ENCODE data around the gene ACSL1. TPM values are rescaled to one million over a fixed set of nuclear protein-coding genes. Genes with fewer than 3 reads are reported as not detected.

ACSL1 gene
- total RNA-seq, 4 donors from 2014 or later, result 43.5 to 136 (median 52.0) TPM

DNA sequence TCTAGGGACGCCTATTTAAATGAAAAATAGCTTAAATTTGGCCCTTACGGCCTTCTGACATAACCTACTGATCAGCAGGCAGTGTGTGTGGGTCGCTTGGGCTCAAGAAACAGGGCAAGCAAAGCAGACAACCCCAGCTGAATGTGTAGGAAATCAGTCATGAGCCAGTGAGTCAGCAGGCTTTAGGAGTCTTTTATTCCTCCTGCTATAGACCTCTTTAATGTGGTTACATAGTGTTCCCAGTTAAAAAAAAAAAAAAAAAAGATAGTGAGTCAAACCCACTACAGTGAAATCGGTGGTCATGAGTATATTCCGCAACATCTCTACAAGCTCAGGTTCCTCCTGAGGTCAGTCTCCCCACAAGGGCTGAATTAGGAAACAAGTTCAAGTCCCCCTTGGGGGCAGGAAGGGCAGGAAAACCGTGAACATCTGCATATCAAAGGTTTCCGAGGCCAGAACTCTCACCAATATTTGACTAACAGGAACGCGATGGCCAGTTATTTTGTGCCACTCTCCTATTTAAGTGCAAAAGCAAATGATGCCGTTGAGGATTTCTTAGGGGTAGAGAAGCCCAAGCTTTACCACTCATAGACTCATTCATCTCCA is 32.7 kb downstream of the ACSL1 start:
- no peak for TF ChIP-seq POLR2AphosphoS5 (IDR thresholded peaks at IDR 0.05)
- no peak for TF ChIP-seq POLR2A (IDR thresholded peaks at IDR 0.05; ENCODE audit: low read depth)
- TF ChIP-seq EP300 (IDR thresholded peaks at IDR 0.05), result no peak
- TF ChIP-seq, protein P1, sequence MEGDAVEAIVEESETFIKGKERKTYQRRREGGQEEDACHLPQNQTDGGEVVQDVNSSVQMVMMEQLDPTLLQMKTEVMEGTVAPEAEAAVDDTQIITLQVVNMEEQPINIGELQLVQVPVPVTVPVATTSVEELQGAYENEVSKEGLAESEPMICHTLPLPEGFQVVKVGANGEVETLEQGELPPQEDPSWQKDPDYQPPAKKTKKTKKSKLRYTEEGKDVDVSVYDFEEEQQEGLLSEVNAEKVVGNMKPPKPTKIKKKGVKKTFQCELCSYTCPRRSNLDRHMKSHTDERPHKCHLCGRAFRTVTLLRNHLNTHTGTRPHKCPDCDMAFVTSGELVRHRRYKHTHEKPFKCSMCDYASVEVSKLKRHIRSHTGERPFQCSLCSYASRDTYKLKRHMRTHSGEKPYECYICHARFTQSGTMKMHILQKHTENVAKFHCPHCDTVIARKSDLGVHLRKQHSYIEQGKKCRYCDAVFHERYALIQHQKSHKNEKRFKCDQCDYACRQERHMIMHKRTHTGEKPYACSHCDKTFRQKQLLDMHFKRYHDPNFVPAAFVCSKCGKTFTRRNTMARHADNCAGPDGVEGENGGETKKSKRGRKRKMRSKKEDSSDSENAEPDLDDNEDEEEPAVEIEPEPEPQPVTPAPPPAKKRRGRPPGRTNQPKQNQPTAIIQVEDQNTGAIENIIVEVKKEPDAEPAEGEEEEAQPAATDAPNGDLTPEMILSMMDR (IDR thresholded peaks at IDR 0.05), result no peak
- H3K4me1 ChIP-seq, result peaks cover 20 to 39% (median 27%) of the 10 kb centered on the region in 4 donors
- DNase-seq (ENCODE audit: extremely low spot score), result no peak
- WGBS, result 82% methylated on average over 10 of the region's 10 CpGs
- no peak overlapping the region for H3K27ac ChIP-seq (replicated peaks in 1 of 4)
- H3K27me3 ChIP-seq, result no peaks in the 10 kb centered on the region
- no peak overlapping the region for H3K4me3 ChIP-seq
- no peaks in the 10 kb centered on the region for H3K9me3 ChIP-seq
- intact Hi-C loops (cut with DNase I), result no loop called here
- H3K36me3 ChIP-seq, result peaks cover 4 to 47% (median 16%) of the 10 kb centered on the region in 4 donors

DNA sequence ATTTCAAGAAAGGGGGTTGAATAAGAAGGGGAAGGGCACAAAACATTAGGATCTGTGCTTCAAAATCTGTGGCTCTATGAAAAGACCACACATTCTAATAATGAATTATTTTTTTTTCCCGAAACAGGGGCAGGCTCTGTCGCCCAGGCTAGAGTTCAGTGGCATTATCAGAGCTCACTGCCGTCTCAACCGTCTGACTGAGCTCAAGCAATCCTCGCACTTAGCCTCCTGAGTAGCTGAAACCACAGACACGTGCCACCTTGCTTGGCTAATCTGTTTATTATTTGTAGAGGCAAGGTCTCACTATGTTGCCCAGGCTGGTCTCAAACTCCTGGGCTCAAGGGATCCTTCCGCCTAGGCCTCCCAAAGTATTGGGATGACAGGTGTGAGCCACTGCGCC is 33.4 kb downstream of the ACSL1 start:
- Histone ChIP-seq H3K27me3 (no peaks in the 10 kb centered on the region), H3K4me1 (peaks cover 20 to 39% (median 27%) of the 10 kb centered on the region in 4 donors), H3K9me3 (no peaks in the 10 kb centered on the region), H3K4me3 (no peak overlapping the region), H3K36me3 (peaks cover 11 to 47% (median 18%) of the 10 kb centered on the region in 4 donors), H3K27ac (replicated peaks in 1 of 4) (no peak overlapping the region)
- DNase-seq (ENCODE audit: extremely low spot score), result no peak
- TF ChIP-seq EP300 (IDR thresholded peaks at IDR 0.05) (no peak), POLR2A (IDR thresholded peaks at IDR 0.05; ENCODE audit: low read depth) (no peak), POLR2AphosphoS5 (IDR thresholded peaks at IDR 0.05) (no peak)
- TF ChIP-seq, protein P1 (IDR thresholded peaks at IDR 0.05), result no peak
- 90% methylated on average over 8 of the region's 8 CpGs for WGBS
- intact Hi-C loops (cut with DNase I), result no loop called here

DNA sequence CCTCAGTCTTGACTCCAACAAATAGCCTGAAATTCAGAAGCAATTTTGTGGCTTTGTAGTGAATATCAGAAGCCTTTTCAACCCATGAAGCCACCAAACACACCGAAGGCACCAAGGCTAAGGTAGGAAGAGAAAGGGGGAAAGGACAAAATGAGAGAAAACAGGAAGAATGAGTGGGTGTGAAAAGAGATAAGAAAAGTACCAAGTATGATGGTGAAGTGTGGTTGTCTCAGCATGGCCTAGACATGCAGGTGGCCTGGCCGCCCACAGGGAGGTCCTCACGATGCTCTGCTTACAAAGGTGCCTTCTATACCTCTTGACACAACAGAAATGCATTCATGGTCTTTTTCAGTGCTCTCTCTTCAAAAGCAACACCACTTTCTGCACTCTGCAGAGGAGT is 34.9 kb downstream of the ACSL1 start:
- Histone ChIP-seq H3K9me3 (no peaks in the 10 kb centered on the region), H3K4me1 (peaks cover 20 to 37% (median 27%) of the 10 kb centered on the region in 4 donors), H3K27ac (replicated peaks in 1 of 4) (no peak overlapping the region), H3K27me3 (no peaks in the 10 kb centered on the region), H3K4me3 (no peak overlapping the region), H3K36me3 (peaks cover 16 to 47% (median 27%) of the 10 kb centered on the region in 4 donors)
- 88% methylated on average over 3 of the region's 3 CpGs for WGBS
- intact Hi-C loops (cut with DNase I), result no loop called here
- TF ChIP-seq, protein P1 (IDR thresholded peaks at IDR 0.05), result no peak
- no peak for TF ChIP-seq EP300 (IDR thresholded peaks at IDR 0.05)
- no peak for TF ChIP-seq POLR2AphosphoS5 (IDR thresholded peaks at IDR 0.05)
- no peak for TF ChIP-seq POLR2A (IDR thresholded peaks at IDR 0.05; ENCODE audit: low read depth)
- DNase-seq (ENCODE audit: extremely low spot score), result no peak

DNA sequence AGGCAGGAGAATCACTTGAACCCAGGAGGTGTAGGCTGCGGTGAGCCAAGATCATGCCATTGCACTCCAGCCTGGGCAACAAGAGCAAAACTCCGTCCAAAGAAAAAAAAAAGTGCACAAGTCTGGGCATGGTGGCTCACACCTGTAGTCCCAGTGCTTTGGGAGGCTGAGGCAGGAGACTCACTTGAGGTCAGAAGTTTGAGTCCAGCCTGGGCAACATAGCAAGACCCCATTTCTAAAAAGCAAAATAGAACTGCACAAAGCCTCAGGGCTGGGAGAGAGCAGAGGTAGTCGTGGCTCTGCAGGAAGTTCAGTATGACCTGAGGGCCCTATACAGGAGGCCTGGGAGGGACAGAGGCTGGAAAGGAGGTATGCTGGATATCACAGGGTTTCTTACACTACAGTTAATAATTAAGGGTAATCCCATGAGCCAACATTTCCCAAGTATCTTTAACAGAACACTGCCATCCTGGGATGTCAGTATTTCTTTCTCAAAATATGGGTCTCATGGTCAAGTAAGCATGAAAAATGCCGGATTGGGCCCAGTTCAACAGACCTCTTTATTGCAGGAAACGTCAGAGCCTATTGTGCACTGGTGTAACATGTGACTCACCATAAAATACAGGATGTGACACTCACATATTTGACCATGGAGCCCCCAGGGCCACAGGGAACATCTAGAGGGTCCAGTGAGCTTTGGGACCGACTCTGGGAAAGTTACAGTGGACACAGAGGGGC is 37.8 kb downstream of the ACSL1 start:
- intact Hi-C loops (cut with DNase I), result no loop called here
- H3K27me3 ChIP-seq, result no peaks in the 10 kb centered on the region
- no peak for DNase-seq (ENCODE audit: extremely low spot score)
- H3K9me3 ChIP-seq, result no peaks in the 10 kb centered on the region
- 84% methylated on average over 6 of the region's 6 CpGs for WGBS
- H3K4me1 ChIP-seq, result peaks cover 0 to 14% (median 4%) of the 10 kb centered on the region in 4 donors
- no peak overlapping the region for H3K27ac ChIP-seq (replicated peaks in 1 of 4)
- TF ChIP-seq EP300 (IDR thresholded peaks at IDR 0.05) (no peak), POLR2A (IDR thresholded peaks at IDR 0.05; ENCODE audit: low read depth) (no peak), POLR2AphosphoS5 (IDR thresholded peaks at IDR 0.05) (no peak)
- TF ChIP-seq, protein P1 (IDR thresholded peaks at IDR 0.05), result no peak
- no peak overlapping the region for H3K4me3 ChIP-seq
- H3K36me3 ChIP-seq, result peaks cover 18 to 69% (median 45%) of the 10 kb centered on the region in 4 donors

Data from esophagus muscularis mucosa (tissue), 4 donors.